Trophoblast cell (in vitro differentiated cells and primary cell): ENCODE results near the gene TMEM178B.
"Not testable (repeated sequence)": the region's sequence is repeated elsewhere in the genome, so short reads cannot be mapped to it uniquely, and the experiment has no call there.

Experiments
- DNase-seq, 2 donors: peaks; one replicate each; pipeline ENCODE4 v3.0.0-alpha.2; 2016
- H2AFZ ChIP-seq: 2 replicates; pipeline ENCODE4 v1.6.1; 2013; ENCODE audit warnings: low read length, moderate library complexity, mild to moderate bottlenecking; ENCODE audit not compliant: insufficient read depth, poor library complexity
- H2AK5ac ChIP-seq: 2 replicates; pipeline ENCODE4 v1.6.1; 2013; ENCODE audit warnings: mild to moderate bottlenecking, low read length
- H2BK120ac ChIP-seq: 2 replicates; pipeline ENCODE4 v1.6.1; 2013; ENCODE audit warnings: low read length, mild to moderate bottlenecking, moderate library complexity; ENCODE audit not compliant: insufficient read depth, poor library complexity
- H2BK12ac ChIP-seq: 2 replicates; pipeline ENCODE4 v1.6.1; 2013; ENCODE audit warnings: mild to moderate bottlenecking, low read length, moderate library complexity
- H2BK5ac ChIP-seq: 2 replicates; pipeline ENCODE4 v1.6.1; 2013; ENCODE audit warnings: low read length, low read depth, moderate library complexity, mild to moderate bottlenecking; ENCODE audit not compliant: poor library complexity
- H3K14ac ChIP-seq: 2 replicates; pipeline ENCODE4 v1.6.1; 2013; ENCODE audit warnings: mild to moderate bottlenecking, low read length
- H3K18ac ChIP-seq: 2 replicates; pipeline ENCODE4 v1.6.1; 2013; ENCODE audit warnings: mild to moderate bottlenecking, low read length
- H3K23ac ChIP-seq: 2 replicates; pipeline ENCODE4 v1.6.1; 2013; ENCODE audit warnings: low read length
- H3K27ac ChIP-seq: 2 replicates; pipeline ENCODE4 v1.5.1; 2013; ENCODE audit warnings: low read depth, mild to moderate bottlenecking, inconsistent platforms, low read length, moderate library complexity
- H3K27me3 ChIP-seq: 2 replicates; pipeline ENCODE4 v1.6.1; 2013; ENCODE audit warnings: inconsistent platforms, mild to moderate bottlenecking, low read length, moderate library complexity; ENCODE audit not compliant: insufficient read depth
- H3K36me3 ChIP-seq, 2 experiments: 1 replicate in 1 of 2; 2 replicates in 1 of 2; pipeline ENCODE4 v1.6.1; 2013; ENCODE audit warnings: low read length in 2 of 2, mild to moderate bottlenecking in 2 of 2, moderate library complexity in 1 of 2; ENCODE audit not compliant: insufficient read depth in 2 of 2, control insufficient read depth in 1 of 2
- H3K4ac ChIP-seq: 2 replicates; pipeline ENCODE4 v1.6.1; 2013; ENCODE audit warnings: low read depth, mild to moderate bottlenecking, low read length, moderate library complexity
- H3K4me1 ChIP-seq, 2 experiments: 1 replicate in 1 of 2; 2 replicates in 1 of 2; pipeline ENCODE4 v1.6.1; 2013; ENCODE audit warnings: low read length in 2 of 2, mild to moderate bottlenecking in 2 of 2, moderate library complexity in 1 of 2; ENCODE audit not compliant: insufficient read depth in 2 of 2, control insufficient read depth in 1 of 2
- H3K4me2 ChIP-seq: 2 replicates; pipeline ENCODE4 v1.6.1; 2013; ENCODE audit warnings: inconsistent platforms, mild to moderate bottlenecking, low read length, moderate library complexity
- H3K4me3 ChIP-seq: 2 replicates; pipeline ENCODE4 v1.5.1; 2013; ENCODE audit warnings: mild to moderate bottlenecking, low read depth, low read length, inconsistent platforms
- H3K79me1 ChIP-seq: one replicate; pipeline ENCODE4 v1.6.1; 2013; ENCODE audit warnings: low read length
- H3K79me2 ChIP-seq: 2 replicates; pipeline ENCODE4 v1.6.1; 2013; ENCODE audit warnings: low read length, mild to moderate bottlenecking; ENCODE audit not compliant: control insufficient read depth, insufficient read depth, poor library complexity
- H3K9ac ChIP-seq: 2 replicates; pipeline ENCODE4 v1.6.1; 2013; ENCODE audit warnings: mild to moderate bottlenecking, low read length
- H3K9me3 ChIP-seq: 2 replicates; pipeline ENCODE4 v1.6.1; 2013; ENCODE audit warnings: low read depth, mild to moderate bottlenecking, control low read depth, inconsistent platforms, low read length; ENCODE audit not compliant: insufficient read depth
- H4K12ac ChIP-seq: 2 replicates; pipeline ENCODE4 v1.6.1; 2013; ENCODE audit warnings: low read depth, mild to moderate bottlenecking, low read length, moderate library complexity
- H4K8ac ChIP-seq: 2 replicates; pipeline ENCODE4 v1.6.1; 2013; ENCODE audit warnings: low read depth, mild to moderate bottlenecking, low read length, moderate library complexity
- H4K91ac ChIP-seq: one replicate; pipeline ENCODE4 v1.6.1; 2013; ENCODE audit warnings: low read depth, mild to moderate bottlenecking, low read length, moderate library complexity
- whole genome bisulfite sequencing: extraction: QIAGEN DNeasy Blood & Tissue Kit; methylation state at CpG from one replicate; pipeline ENCODE4 v1.1.7; 2013; ENCODE audit warnings: missing lambda C conversion rate; ENCODE audit not compliant: insufficient read length, insufficient coverage; ENCODE audit errors: extremely low coverage; 5-methylcytosine and 5-hydroxymethylcytosine counted together

The TMEM178B gene

GRCh38 chr7:141400356-141400755, 326.5 kb downstream of the TMEM178B start:
- H3K79me2 ChIP-seq: no peaks in the 10 kb centered on the region
- WGBS: no CpG with 5 or more reads among the region's 2 CpGs

GRCh38 chr7:141402277-141402996, 328.6 kb downstream of the TMEM178B start:
- H3K4me1 ChIP-seq: no peaks in the 10 kb centered on the region
- WGBS: no CpG with 5 or more reads among the region's 9 CpGs
- no peak overlapping the region for H2AK5ac ChIP-seq
- no peak overlapping the region for H4K8ac ChIP-seq
- no peaks in the 10 kb centered on the region for H3K79me2 ChIP-seq
- no peak for DNase-seq
- peaks cover 2% of the 10 kb centered on the region for H3K9me3 ChIP-seq
- no peak overlapping the region for H3K4ac ChIP-seq
- H3K27ac ChIP-seq: no peak overlapping the region
- no peaks in the 10 kb centered on the region for H3K27me3 ChIP-seq
- H3K4me3 ChIP-seq: peak overlapping the region; percentile 32
- no peaks in the 10 kb centered on the region for H3K79me1 ChIP-seq
- H3K4me2 ChIP-seq: no peak overlapping the region
- no peak overlapping the region for H4K12ac ChIP-seq
- no peak overlapping the region for H2BK120ac ChIP-seq
- no peak overlapping the region for H3K23ac ChIP-seq
- H3K14ac ChIP-seq: no peak overlapping the region
- no peak overlapping the region for H4K91ac ChIP-seq
- H2AFZ ChIP-seq: no peak overlapping the region
- no peaks in the 10 kb centered on the region for H3K36me3 ChIP-seq
- no peak overlapping the region for H2BK12ac ChIP-seq
- H3K18ac ChIP-seq: no peak overlapping the region
- H2BK5ac ChIP-seq: no peak overlapping the region
- H3K9ac ChIP-seq: no peak overlapping the region

More at GRCh38 chr7:141400356-141400755, 326.5 kb downstream of the TMEM178B start:
- no peak overlapping the region for H3K4ac ChIP-seq
- H3K27me3 ChIP-seq: no peaks in the 10 kb centered on the region
- H2BK120ac ChIP-seq: no peak overlapping the region
- H3K23ac ChIP-seq: no peak overlapping the region
- H4K8ac ChIP-seq: no peak overlapping the region
- H3K18ac ChIP-seq: no peak overlapping the region
- H3K4me3 ChIP-seq: no peak overlapping the region
- H4K12ac ChIP-seq: no peak overlapping the region
- no peak overlapping the region for H2BK12ac ChIP-seq
- H2BK5ac ChIP-seq: no peak overlapping the region
- H2AK5ac ChIP-seq: no peak overlapping the region
- H3K36me3 ChIP-seq: no peaks in the 10 kb centered on the region
- H3K4me1 ChIP-seq: no peaks in the 10 kb centered on the region
- H4K91ac ChIP-seq: no peak overlapping the region
- no peak overlapping the region for H2AFZ ChIP-seq
- no peak overlapping the region for H3K4me2 ChIP-seq
- no peak overlapping the region for H3K27ac ChIP-seq
- H3K9me3 ChIP-seq: peaks cover 2% of the 10 kb centered on the region
- no peak for DNase-seq
- no peak overlapping the region for H3K9ac ChIP-seq
- H3K14ac ChIP-seq: no peak overlapping the region
- no peaks in the 10 kb centered on the region for H3K79me1 ChIP-seq

- H3K14ac ChIP-seq, H3K4me2 ChIP-seq, H3K23ac ChIP-seq, DNase-seq, H3K79me1 ChIP-seq, H2AK5ac ChIP-seq, H4K12ac ChIP-seq, H3K4me1 ChIP-seq, H3K9ac ChIP-seq, H3K79me2 ChIP-seq, H3K27me3 ChIP-seq, H3K18ac ChIP-seq, H4K8ac ChIP-seq, H3K36me3 ChIP-seq, H2AFZ ChIP-seq, H2BK12ac ChIP-seq, H3K4ac ChIP-seq, H3K9me3 ChIP-seq, H2BK5ac ChIP-seq, H2BK120ac ChIP-seq, H4K91ac ChIP-seq, H3K27ac ChIP-seq, H3K4me3 ChIP-seq: not testable (repeated sequence)
- WGBS: no CpG with 5 or more reads among the region's 11 CpGs
These were observed 330.0 kb downstream of the TMEM178B start for GRCh38 chr7:141403846-141404245.

- no peak overlapping the region for H3K4ac ChIP-seq
- H3K23ac ChIP-seq: no peak overlapping the region
- no peak overlapping the region for H4K12ac ChIP-seq
- H3K14ac ChIP-seq: no peak overlapping the region
- H2BK120ac ChIP-seq: no peak overlapping the region
- H3K4me1 ChIP-seq: no peaks in the 10 kb centered on the region
- H3K18ac ChIP-seq: no peak overlapping the region
- H3K36me3 ChIP-seq: no peaks in the 10 kb centered on the region
- no peak for DNase-seq
- no peak overlapping the region for H3K4me2 ChIP-seq
- no peak overlapping the region for H4K8ac ChIP-seq
- no peak overlapping the region for H2AK5ac ChIP-seq
- no peaks in the 10 kb centered on the region for H3K27me3 ChIP-seq
- H2BK12ac ChIP-seq: no peak overlapping the region
- no peak overlapping the region for H4K91ac ChIP-seq
- H3K9ac ChIP-seq: no peak overlapping the region
- H2AFZ ChIP-seq: no peak overlapping the region
- H3K79me2 ChIP-seq: no peaks in the 10 kb centered on the region
- no peak overlapping the region for H3K27ac ChIP-seq
- H3K9me3 ChIP-seq: peaks cover 2% of the 10 kb centered on the region
- H3K4me3 ChIP-seq: no peak overlapping the region
- H3K79me1 ChIP-seq: no peaks in the 10 kb centered on the region
- H2BK5ac ChIP-seq: no peak overlapping the region
These were observed 332.5 kb downstream of the TMEM178B start for GRCh38 chr7:141406347-141406746.
